Epithelial cell of prostate (primary cell): ENCODE measurements around the gene CEACAM7.
A peak's percentile ranks its signal among the peaks of the same experiment; 100 is the strongest.
"Not testable (repeated sequence)": the region's sequence is repeated elsewhere in the genome, so short reads cannot be mapped to it uniquely, and the experiment has no call there.

Source experiments
- DNase-seq: peaks from one replicate; pipeline ENCODE4 v3.0.0-alpha.2; 2011; ENCODE audit warnings: low read depth, low spot score
- H3K27ac ChIP-seq: fragments of 450-650 bp; 2 replicates; pipeline ENCODE4 v1.5.1; 2017; ENCODE audit warnings: mild to moderate bottlenecking

CEACAM7 gene

DNA sequence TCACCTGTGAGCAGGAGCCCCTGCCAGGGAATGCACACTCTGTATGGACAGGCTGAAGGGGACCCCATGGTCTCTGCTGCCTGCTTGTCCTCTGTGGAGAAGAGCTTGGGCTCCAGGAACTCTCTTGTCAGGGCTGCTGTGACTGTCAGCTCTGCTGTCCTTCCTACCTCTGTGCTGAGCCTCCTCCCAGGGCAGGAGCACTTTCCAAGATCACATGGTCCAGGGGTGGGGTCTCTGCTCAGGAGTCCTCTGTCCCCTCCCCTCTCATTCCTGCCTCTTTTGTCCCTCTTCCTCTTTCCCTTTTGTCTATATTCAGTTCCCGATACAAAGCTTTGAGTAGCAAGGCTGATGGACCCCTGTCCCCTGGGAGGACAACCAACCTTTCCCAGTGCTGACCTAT lies at the start of gene CEACAM7:
Gene CEACAM7, minus strand, starts transcription at position 173 of the 400 bp plus-strand sequence. Its CDS starts 105 bp downstream, at position 68.
- no peak within 1 kb of the TSS for H3K27ac ChIP-seq
- DNase-seq: no peak

DNA sequence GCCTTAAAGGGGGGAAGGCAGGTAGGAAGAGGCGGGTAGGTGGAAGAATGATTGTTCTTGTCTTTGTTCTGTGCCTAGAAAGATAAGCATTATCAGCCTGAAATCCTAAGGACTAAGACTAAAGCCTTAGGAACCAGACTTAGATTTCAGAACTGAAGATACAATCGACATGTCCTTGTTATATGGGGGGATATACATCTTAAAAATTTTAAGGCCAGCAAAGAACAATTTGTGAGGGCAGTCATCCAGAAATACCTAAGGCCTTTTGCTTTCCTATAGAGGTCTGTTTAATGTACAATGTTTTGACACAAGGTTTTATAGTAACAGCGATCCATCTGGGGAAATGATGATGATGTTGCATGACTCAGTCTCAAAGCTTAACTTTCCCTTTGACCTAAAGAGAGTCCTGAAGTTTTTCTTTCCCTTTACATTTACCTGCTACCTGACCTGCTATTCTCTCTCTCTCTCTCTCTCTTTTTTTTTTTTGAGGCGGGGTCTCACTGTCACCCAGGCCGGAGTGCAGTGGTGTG lies 47.1 kb upstream of the CEACAM7 start:
- no peak for DNase-seq
- peak overlapping the region; percentile 60 for H3K27ac ChIP-seq

DNA sequence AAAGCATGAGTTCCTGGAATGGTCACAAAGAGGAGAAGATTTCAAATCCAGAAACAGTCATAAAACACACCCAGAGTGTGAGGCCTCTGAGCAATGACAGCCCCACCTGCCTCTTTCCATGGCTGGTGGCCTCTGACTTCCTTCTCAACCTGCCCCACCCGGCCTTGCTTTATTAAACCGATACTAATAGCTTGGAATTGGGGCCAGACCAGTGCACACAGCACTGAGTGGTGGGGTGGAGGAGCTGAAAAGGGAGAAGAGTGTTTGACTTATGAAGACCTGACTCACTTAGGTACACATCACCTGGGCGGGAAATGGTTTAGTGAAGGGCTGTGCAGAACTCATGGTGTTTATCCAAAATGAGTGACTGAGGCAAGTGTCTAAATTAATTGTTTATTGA lies 46.5 kb upstream of the CEACAM7 start:
- peak; percentile 64 for DNase-seq
- H3K27ac ChIP-seq: peak overlapping the region; percentile 60

DNA sequence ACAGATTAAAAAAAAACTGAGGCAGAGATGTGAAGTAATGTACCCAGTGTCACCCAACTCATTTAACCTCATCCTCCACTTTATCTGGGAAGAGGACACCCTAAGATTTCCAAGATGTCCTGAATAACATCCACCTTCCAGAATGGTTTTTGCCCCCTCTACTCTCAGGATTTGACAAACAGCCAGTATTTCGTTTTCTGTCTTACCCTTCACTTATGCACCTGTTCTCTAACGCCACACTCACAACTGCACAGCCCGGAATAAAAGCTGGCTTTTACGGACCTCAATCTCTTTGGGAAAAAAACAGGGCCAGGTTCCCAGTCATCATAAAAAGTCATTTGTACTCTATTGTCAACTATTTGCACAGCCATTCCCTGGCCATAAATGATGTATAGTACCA lies 46.1 kb upstream of the CEACAM7 start:
- H3K27ac ChIP-seq: peak overlapping the region; percentile 60
- no peak for DNase-seq

DNA sequence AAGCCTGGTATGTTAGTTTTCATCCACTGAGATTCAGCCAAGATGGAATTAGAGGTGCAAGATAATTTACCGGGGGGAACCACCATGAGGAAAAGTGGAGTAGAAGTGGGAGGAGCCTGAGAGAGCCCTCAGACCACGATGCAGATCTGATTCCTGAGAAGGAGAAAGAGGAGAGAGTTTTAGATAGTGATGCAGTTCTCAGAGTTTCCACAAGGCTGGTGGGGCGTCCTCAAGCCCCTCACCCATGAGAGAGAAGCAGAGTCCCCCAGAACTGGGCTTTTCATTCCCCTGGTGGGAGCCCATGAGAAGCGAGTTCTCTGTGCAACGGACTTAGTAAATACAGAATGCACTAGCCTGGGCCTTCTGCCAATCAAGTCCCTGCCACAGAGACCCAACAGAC lies 38.4 kb upstream of the CEACAM7 start:
- no peak overlapping the region for H3K27ac ChIP-seq
- DNase-seq: no peak

DNA sequence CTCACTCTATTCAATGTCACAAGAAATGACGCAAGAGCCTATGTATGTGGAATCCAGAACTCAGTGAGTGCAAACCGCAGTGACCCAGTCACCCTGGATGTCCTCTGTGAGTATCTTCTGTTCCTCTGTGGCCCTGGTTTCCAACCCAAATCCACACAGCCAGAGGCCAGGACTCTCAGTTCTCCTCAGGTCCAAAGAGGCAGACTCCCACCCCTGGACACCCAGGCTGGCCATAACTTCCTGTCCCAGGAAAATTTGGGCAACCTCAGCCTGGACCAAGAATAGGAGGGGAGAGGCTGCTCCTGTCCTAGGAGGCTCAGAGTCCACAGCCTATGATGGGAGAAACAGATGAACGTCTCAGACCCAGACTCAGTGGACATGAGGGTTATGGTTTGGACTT lies 32.0 kb upstream of the CEACAM7 start:
- no peak for DNase-seq
- H3K27ac ChIP-seq: no peak overlapping the region

DNA sequence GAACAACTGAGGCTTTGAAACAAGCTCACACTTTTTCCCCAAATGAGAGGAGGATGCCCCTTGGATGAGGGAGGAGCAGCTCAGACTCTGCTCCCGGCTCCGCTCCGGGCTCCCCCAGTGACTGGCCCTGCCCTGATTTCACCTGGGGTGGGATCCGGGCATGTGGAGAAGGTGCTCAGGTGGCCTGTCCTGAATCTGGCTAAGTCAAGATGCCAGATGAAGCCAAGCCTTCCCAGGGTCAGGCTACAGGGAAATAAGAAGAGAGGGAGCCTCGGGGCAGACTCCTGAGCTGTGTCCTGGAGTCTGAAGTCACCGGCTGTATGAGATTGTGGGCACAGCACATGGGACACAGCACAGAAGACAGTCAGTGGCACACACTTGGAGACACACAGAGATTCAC lies 30.7 kb upstream of the CEACAM7 start:
- DNase-seq: no peak
- H3K27ac ChIP-seq: no peak overlapping the region

DNA sequence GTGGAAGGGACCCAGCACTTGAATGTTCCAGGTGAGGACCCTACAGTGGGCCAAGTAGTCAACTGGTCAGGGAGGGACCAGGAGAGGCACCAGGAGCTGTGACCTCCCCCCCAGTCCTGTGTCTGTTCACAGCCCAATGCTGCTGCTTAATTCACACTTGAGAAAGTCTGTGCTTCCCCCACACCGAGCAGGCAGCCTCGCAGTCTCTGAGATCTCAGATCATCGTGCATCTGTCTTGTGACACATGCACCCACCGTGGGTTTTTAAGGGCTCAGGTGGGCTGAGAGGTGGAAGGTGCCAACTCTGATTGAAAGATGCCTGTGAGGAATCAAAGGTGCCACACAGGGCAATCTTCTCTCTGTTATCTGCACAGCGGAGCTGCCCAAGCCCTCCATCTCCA lies 26.5 kb upstream of the CEACAM7 start:
- DNase-seq: no peak
- no peak overlapping the region for H3K27ac ChIP-seq

DNA sequence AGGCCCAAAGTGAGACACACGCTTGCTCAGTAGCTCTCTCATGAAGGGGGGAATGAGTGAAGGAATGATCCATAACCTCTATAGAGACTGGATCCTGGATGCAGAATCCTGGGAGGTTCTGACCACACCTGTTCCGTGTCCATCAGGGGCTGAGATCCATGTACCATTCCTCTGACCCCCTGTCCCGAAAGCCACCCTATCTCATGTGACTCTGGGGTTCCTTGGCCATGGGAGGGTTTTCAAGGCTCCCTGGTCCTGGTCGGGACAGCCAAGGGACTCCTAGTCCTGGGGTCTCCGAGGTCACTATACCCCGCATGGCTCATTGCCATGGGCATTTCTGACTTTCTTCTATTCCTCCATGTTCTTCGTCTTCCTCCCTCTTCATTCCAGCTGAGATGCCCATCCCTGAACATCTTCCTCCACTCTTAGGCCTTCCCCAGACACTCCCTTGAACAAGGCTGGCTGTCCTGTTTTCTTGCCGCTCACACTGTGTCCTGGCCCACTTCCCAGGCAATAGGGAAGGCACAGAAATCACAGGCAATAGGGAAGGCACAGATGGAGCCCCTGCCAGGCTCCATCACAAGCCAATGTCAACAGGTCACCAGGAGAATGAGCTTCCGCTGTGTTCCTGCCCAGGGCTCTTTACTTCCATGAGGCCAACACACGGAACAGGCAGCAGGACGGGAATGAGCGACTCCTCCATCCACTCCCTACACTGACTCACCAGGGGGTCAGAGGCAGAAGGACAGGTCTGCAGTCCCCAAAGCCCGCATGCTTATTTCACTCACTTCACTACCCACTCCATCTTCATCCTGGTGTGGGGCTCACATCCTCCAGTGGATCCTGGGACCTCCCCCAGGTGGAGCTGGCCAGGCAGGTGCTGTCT lies 23.5 kb upstream of the CEACAM7 start:
- no peak for DNase-seq
- no peak overlapping the region for H3K27ac ChIP-seq

DNA sequence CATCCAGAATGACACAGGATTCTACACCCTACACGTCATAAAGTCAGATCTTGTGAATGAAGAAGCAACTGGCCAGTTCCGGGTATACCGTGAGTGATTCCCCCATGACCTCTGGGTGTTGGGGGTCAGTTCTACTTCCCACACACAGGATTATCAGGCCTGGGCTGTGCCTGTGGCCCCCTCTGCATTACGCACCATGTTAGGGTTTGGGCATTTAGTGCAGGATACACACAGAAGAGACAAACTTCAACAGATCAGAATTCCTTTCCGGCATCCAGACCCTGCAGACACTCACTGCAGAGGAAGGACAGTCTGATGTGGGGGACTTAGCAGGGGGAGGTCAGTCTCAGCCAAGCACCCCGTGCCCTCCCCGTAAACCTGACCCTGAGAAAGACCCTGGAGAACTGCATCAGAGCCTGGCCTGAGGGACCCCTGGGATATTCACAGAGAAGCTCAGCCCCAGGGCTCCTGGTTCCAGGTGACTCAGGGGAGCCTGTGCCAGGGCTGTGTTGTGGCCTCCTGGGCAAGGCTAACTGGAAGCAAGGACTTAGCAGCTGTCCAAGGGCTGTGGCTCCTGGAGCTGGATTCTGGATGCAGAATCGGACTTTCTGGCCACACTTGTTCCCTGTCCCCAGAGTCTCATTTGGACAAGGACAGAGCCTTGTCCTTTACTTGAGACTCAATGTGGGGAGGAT lies 22.0 kb upstream of the CEACAM7 start:
- no peak for DNase-seq
- no peak overlapping the region for H3K27ac ChIP-seq

DNA sequence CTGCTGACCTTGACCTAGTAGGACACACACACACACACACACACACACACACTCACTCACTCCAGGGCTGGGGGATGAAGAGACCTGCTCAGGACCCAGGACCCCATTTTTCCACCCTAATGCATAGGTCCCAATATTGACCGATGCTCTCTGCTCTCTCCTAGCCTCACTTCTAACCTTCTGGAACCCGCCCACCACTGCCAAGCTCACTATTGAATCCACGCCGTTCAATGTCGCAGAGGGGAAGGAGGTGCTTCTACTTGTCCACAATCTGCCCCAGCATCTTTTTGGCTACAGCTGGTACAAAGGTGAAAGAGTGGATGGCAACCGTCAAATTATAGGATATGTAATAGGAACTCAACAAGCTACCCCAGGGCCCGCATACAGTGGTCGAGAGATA lies 21.4 kb upstream of the CEACAM7 start:
- DNase-seq, H3K27ac ChIP-seq: not testable (repeated sequence)

DNA sequence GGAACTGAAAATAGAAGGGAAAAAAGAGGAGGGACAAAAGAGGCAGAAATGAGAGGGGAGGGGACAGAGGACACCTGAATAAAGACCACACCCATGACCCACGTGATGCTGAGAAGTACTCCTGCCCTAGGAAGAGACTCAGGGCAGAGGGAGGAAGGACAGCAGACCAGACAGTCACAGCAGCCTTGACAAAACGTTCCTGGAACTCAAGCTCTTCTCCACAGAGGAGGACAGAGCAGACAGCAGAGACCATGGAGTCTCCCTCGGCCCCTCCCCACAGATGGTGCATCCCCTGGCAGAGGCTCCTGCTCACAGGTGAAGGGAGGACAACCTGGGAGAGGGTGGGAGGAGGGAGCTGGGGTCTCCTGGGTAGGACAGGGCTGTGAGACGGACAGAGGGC lies 20.4 kb upstream of the CEACAM7 start, which contains the start of gene CEACAM5:
Gene CEACAM5, plus strand, starts transcription at position 146 of the 400 bp plus-strand sequence. Its CDS starts 106 bp downstream, at position 252.
- DNase-seq: no peak
- H3K27ac ChIP-seq: no peak within 1 kb of the TSS

DNA sequence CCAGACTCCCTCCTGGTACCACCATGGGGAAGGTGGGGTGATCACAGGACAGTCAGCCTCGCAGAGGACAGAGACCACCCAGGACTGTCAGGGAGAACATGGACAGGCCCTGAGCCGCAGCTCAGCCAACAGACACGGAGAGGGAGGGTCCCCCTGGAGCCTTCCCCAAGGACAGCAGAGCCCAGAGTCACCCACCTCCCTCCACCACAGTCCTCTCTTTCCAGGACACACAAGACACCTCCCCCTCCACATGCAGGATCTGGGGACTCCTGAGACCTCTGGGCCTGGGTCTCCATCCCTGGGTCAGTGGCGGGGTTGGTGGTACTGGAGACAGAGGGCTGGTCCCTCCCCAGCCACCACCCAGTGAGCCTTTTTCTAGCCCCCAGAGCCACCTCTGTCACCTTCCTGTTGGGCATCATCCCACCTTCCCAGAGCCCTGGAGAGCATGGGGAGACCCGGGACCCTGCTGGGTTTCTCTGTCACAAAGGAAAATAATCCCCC lies 19.9 kb upstream of the CEACAM7 start:
- DNase-seq: no peak
- no peak overlapping the region for H3K27ac ChIP-seq

DNA sequence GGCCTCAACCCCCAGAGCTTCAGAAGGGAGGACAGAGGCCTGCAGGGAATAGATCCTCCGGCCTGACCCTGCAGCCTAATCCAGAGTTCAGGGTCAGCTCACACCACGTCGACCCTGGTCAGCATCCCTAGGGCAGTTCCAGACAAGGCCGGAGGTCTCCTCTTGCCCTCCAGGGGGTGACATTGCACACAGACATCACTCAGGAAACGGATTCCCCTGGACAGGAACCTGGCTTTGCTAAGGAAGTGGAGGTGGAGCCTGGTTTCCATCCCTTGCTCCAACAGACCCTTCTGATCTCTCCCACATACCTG lies 19.4 kb upstream of the CEACAM7 start:
- DNase-seq: no peak

DNA sequence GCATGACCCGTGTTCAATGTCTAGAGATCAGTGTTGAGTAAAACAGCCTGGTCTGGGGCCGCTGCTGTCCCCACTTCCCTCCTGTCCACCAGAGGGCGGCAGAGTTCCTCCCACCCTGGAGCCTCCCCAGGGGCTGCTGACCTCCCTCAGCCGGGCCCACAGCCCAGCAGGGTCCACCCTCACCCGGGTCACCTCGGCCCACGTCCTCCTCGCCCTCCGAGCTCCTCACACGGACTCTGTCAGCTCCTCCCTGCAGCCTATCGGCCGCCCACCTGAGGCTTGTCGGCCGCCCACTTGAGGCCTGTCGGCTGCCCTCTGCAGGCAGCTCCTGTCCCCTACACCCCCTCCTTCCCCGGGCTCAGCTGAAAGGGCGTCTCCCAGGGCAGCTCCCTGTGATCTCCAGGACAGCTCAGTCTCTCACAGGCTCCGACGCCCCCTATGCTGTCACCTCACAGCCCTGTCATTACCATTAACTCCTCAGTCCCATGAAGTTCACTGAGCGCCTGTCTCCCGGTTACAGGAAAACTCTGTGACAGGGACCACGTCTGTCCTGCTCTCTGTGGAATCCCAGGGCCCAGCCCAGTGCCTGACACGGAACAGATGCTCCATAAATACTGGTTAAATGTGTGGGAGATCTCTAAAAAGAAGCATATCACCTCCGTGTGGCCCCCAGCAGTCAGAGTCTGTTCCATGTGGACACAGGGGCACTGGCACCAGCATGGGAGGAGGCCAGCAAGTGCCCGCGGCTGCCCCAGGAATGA lies 18.9 kb upstream of the CEACAM7 start:
- H3K27ac ChIP-seq: no peak overlapping the region
- DNase-seq: no peak

More for the DNA sequence above, 19.4 kb upstream of the CEACAM7 start:
- H3K27ac ChIP-seq: no peak overlapping the region

DNA sequence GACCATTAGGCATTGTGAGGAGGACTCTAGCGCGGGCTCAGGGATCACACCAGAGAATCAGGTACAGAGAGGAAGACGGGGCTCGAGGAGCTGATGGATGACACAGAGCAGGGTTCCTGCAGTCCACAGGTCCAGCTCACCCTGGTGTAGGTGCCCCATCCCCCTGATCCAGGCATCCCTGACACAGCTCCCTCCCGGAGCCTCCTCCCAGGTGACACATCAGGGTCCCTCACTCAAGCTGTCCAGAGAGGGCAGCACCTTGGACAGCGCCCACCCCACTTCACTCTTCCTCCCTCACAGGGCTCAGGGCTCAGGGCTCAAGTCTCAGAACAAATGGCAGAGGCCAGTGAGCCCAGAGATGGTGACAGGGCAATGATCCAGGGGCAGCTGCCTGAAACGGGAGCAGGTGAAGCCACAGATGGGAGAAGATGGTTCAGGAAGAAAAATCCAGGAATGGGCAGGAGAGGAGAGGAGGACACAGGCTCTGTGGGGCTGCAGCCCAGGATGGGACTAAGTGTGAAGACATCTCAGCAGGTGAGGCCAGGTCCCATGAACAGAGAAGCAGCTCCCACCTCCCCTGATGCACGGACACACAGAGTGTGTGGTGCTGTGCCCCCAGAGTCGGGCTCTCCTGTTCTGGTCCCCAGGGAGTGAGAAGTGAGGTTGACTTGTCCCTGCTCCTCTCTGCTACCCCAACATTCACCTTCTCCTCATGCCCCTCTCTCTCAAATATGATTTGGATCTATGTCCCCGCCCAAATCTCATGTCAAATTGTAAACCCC lies 17.5 kb upstream of the CEACAM7 start:
- DNase-seq: no peak
- no peak overlapping the region for H3K27ac ChIP-seq

DNA sequence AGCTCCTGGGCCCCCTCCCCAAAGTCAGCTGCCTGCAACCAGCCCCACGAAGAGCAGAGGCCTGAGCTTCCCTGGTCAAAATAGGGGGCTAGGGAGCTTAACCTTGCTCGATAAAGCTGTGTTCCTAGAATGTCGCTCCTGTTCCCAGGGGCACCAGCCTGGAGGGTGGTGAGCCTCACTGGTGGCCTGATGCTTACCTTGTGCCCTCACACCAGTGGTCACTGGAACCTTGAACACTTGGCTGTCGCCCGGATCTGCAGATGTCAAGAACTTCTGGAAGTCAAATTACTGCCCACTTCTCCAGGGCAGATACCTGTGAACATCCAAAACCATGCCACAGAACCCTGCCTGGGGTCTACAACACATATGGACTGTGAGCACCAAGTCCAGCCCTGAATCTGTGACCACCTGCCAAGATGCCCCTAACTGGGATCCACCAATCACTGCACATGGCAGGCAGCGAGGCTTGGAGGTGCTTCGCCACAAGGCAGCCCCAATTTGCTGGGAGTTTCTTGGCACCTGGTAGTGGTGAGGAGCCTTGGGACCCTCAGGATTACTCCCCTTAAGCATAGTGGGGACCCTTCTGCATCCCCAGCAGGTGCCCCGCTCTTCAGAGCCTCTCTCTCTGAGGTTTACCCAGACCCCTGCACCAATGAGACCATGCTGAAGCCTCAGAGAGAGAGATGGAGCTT lies 15.7 kb upstream of the CEACAM7 start:
- no peak for DNase-seq
- H3K27ac ChIP-seq: no peak overlapping the region

DNA sequence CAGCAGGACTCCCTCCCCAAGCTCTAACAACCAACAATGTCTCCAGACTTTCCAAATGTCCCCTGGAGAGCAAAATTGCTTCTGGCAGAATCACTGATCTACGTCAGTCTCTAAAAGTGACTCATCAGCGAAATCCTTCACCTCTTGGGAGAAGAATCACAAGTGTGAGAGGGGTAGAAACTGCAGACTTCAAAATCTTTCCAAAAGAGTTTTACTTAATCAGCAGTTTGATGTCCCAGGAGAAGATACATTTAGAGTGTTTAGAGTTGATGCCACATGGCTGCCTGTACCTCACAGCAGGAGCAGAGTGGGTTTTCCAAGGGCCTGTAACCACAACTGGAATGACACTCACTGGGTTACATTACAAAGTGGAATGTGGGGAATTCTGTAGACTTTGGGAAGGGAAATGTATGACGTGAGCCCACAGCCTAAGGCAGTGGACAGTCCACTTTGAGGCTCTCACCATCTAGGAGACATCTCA lies 14.1 kb upstream of the CEACAM7 start:
- no peak for DNase-seq
- no peak overlapping the region for H3K27ac ChIP-seq
